H1 (cell line): ENCODE measurements around the gene ST13. TPM values are rescaled to one million over a fixed set of nuclear protein-coding genes. Genes with fewer than 3 reads are reported as not detected.

Experiments
- CTCF ChIA-PET: fragments of 300-600 bp; sonication (Branson Sonifier 250); formaldehyde crosslinking; loops from one replicate; lab custom pipeline; 2021; ENCODE audit not compliant: partially characterized antibody; lab: Charles Lee
- POLR2A ChIA-PET: fragments of 300-600 bp; sonication (Branson Sonifier 250); formaldehyde crosslinking; loops from one replicate; lab custom pipeline; 2021; ENCODE audit warnings: inconsistent platforms; ENCODE audit not compliant: partially characterized antibody; lab: Charles Lee
- DNase-seq, 2 experiments: peaks; one replicate each; pipeline versions ENCODE4 v3.0.0 to v3.0.0-alpha.2; 2010 to 2022; ENCODE audit warnings: low spot score in 2 of 2, low read depth in 1 of 2, mixed read lengths in 1 of 2
- FAIRE-seq: peaks from 2 replicates; lab custom pipeline; 2011; peaks lifted over from hg19 to GRCh38; lab: Jason Lieb, UNC
- H2AFZ ChIP-seq: 2 replicates; pipeline ENCODE4 v1.8.1; 2012; ENCODE audit warnings: low read length, inconsistent platforms
- H2AK5ac ChIP-seq: 2 replicates; pipeline ENCODE4 v1.6.1; 2013; ENCODE audit warnings: low read depth, low read length
- H2BK120ac ChIP-seq: replicated peaks from 2 replicates; pipeline ENCODE3; 2013; ENCODE audit warnings: low read depth, low read length, inconsistent platforms
- H2BK12ac ChIP-seq: 2 replicates; pipeline ENCODE4 v1.6.1; 2013; ENCODE audit warnings: low read depth, low read length
- H2BK15ac ChIP-seq: 2 replicates; pipeline ENCODE4 v1.6.1; 2013; ENCODE audit warnings: low read length
- H2BK20ac ChIP-seq: 2 replicates; pipeline ENCODE4 v1.6.1; 2013; ENCODE audit warnings: low read length
- H2BK5ac ChIP-seq: 2 replicates; pipeline ENCODE4 v1.6.1; 2013; ENCODE audit warnings: low read depth, low read length
- H3K14ac ChIP-seq: 2 replicates; pipeline ENCODE4 v1.6.1; 2013; ENCODE audit warnings: inconsistent platforms; ENCODE audit not compliant: insufficient read length
- H3K18ac ChIP-seq: 2 replicates; pipeline ENCODE4 v1.6.1; 2013; ENCODE audit warnings: low read length; ENCODE audit errors: extremely low read depth
- H3K23ac ChIP-seq: 2 replicates; pipeline ENCODE4 v1.6.1; 2013; ENCODE audit warnings: inconsistent platforms; ENCODE audit not compliant: insufficient read length
- H3K23me2 ChIP-seq: 2 replicates; pipeline ENCODE4 v1.6.1; 2013; ENCODE audit warnings: low read depth, low read length
- H3K27ac ChIP-seq: 2 replicates; pipeline ENCODE4 v1.6.1; 2011; ENCODE audit warnings: low read depth, low read length, inconsistent platforms
- H3K27me3 ChIP-seq, 4 experiments: replicated peaks in 1 of 4; 1 replicate in 1 of 4; 2 replicates in 3 of 4; pipeline versions ENCODE4 v1.6.1 to v1.8.1; 2011 to 2013; ENCODE audit warnings: low read length in 3 of 4, mild to moderate bottlenecking in 3 of 4, inconsistent platforms in 2 of 4, mixed read lengths in 2 of 4, moderate library complexity in 1 of 4; ENCODE audit not compliant: control insufficient read depth in 3 of 4, insufficient read depth in 3 of 4; ENCODE audit errors: extremely low read depth in 1 of 4
- H3K36me3 ChIP-seq, 4 experiments: 2 replicates each; pipeline versions ENCODE4 v1.6.1 to v1.8.1; 2011 to 2013; ENCODE audit warnings: mild to moderate bottlenecking in 4 of 4, low read length in 3 of 4, moderate library complexity in 2 of 4, control low read depth in 1 of 4, inconsistent platforms in 1 of 4; ENCODE audit not compliant: insufficient read depth in 4 of 4, control insufficient read depth in 2 of 4
- H3K4ac ChIP-seq: replicated peaks from 2 replicates; pipeline ENCODE3; 2013; ENCODE audit warnings: low read length, low read depth, mixed read lengths, inconsistent platforms; ENCODE audit not compliant: insufficient read length
- H3K4me1 ChIP-seq, 4 experiments: replicated peaks in 1 of 4; 1 replicate in 1 of 4; 2 replicates in 3 of 4; pipeline versions ENCODE4 v1.6.1 to v1.8.1; 2011 to 2013; ENCODE audit warnings: low read length in 3 of 4, inconsistent platforms in 2 of 4, mixed read lengths in 1 of 4; ENCODE audit not compliant: insufficient read depth in 4 of 4, control insufficient read depth in 3 of 4
- H3K4me2 ChIP-seq, 2 experiments: 2 replicates each; pipeline versions ENCODE4 v1.6.1 to v1.8.1; 2011 to 2013; ENCODE audit warnings: low read depth in 2 of 2, low read length in 2 of 2, control low read depth in 1 of 2, inconsistent platforms in 1 of 2, mild to moderate bottlenecking in 1 of 2; ENCODE audit not compliant: insufficient read depth in 1 of 2
- H3K4me3 ChIP-seq, 4 experiments: fragments of 200-600, 300-600 bp in 1 of 4; sonication (generic), shearing (Covaris generic), sonication (Bioruptor Twin) in 1 of 4; 2 replicates each; pipeline versions ENCODE4 v1.5.1 to v1.8.1; 2011 to 2016; ENCODE audit warnings: low read length in 4 of 4, low read depth in 3 of 4, control low read depth in 2 of 4, inconsistent platforms in 2 of 4, mild to moderate bottlenecking in 2 of 4, mixed read lengths in 1 of 4, moderate library complexity in 1 of 4; ENCODE audit not compliant: insufficient read depth in 2 of 4; ENCODE audit errors: extremely low read depth in 1 of 4
- H3K56ac ChIP-seq: replicated peaks from 2 replicates; pipeline ENCODE3; 2013; ENCODE audit warnings: low read depth, mild to moderate bottlenecking, mixed read lengths, low read length, inconsistent platforms; ENCODE audit not compliant: insufficient read length
- H3K79me1 ChIP-seq: 2 replicates; pipeline ENCODE4 v1.6.1; 2013; ENCODE audit warnings: low read depth, low read length, control low read depth
- H3K79me2 ChIP-seq, 2 experiments: 2 replicates each; pipeline versions ENCODE4 v1.6.1 to v1.8.1; 2012 to 2013; ENCODE audit warnings: low read length in 2 of 2, mild to moderate bottlenecking in 2 of 2, inconsistent platforms in 1 of 2; ENCODE audit not compliant: insufficient read depth in 2 of 2, control insufficient read depth in 1 of 2
- H3K9ac ChIP-seq, 4 experiments: replicated peaks in 1 of 4; 1 replicate in 1 of 4; 2 replicates in 3 of 4; pipeline versions ENCODE4 v1.6.1 to v1.8.1; 2011 to 2013; ENCODE audit warnings: low read depth in 3 of 4, low read length in 3 of 4, control low read depth in 2 of 4, mild to moderate bottlenecking in 2 of 4, moderate library complexity in 2 of 4, inconsistent platforms in 1 of 4; ENCODE audit errors: extremely low read depth in 1 of 4
- H3K9me3 ChIP-seq, 2 experiments: 2 replicates each; pipeline versions ENCODE4 v1.6.1 to v1.8.1; 2012 to 2013; ENCODE audit warnings: mild to moderate bottlenecking in 2 of 2, moderate library complexity in 2 of 2, control low read depth in 1 of 2, inconsistent platforms in 1 of 2, low read depth in 1 of 2, low read length in 1 of 2, mixed read lengths in 1 of 2; ENCODE audit not compliant: insufficient read depth in 2 of 2
- H4K20me1 ChIP-seq, 2 experiments: replicated peaks in 1 of 2; 2 replicates each; pipeline versions ENCODE3 to v1.8.1; 2011 to 2013; ENCODE audit warnings: inconsistent platforms in 2 of 2, low read length in 2 of 2, mild to moderate bottlenecking in 1 of 2; ENCODE audit not compliant: insufficient read depth in 2 of 2, control insufficient read depth in 1 of 2
- H4K5ac ChIP-seq: 2 replicates; pipeline ENCODE4 v1.6.1; 2013; ENCODE audit warnings: low read length, low read depth, mixed read lengths, inconsistent platforms; ENCODE audit not compliant: insufficient read length
- H4K8ac ChIP-seq: 2 replicates; pipeline ENCODE4 v1.8.0; 2013; ENCODE audit warnings: mild to moderate bottlenecking, moderate library complexity, low read length, inconsistent platforms; ENCODE audit not compliant: insufficient read depth; ENCODE audit errors: extremely low read depth
- H4K91ac ChIP-seq: replicated peaks from 2 replicates; pipeline ENCODE3; 2013; ENCODE audit warnings: low read length, mixed read lengths, inconsistent platforms; ENCODE audit not compliant: insufficient read length
- E2F6 ChIP-seq: IDR thresholded peaks from 2 replicates; pipeline ENCODE4 v1.6.1; 2012; ENCODE audit warnings: inconsistent platforms
- HDAC2 ChIP-seq, 2 experiments: fragments of 300-600 bp in 1 of 2; sonication (generic) in 1 of 2; IDR thresholded peaks; 2 replicates each; pipeline ENCODE4 v1.6.1; 2011 to 2012; ENCODE audit warnings: low read depth in 2 of 2, low read length in 2 of 2, mild to moderate bottlenecking in 2 of 2, moderate library complexity in 2 of 2, borderline replicate concordance in 1 of 2, inconsistent platforms in 1 of 2
- KDM5A ChIP-seq: fragments of 200-600 bp; IDR thresholded peaks from 2 replicates; pipeline ENCODE4 v1.7.1; 2012; ENCODE audit warnings: mild to moderate bottlenecking, low read length, inconsistent platforms, mixed read lengths
- MAX ChIP-seq: IDR thresholded peaks from 2 replicates; pipeline ENCODE4 v1.6.1; 2012; ENCODE audit warnings: inconsistent platforms
- POLR2AphosphoS5 ChIP-seq: IDR thresholded peaks from 2 replicates; pipeline ENCODE4 v1.6.1; 2011; ENCODE audit warnings: low read depth, low read length
- TEAD4 ChIP-seq: IDR thresholded peaks from 2 replicates; pipeline ENCODE4 v1.6.1; 2012; ENCODE audit warnings: low read depth, low read length, inconsistent platforms, mixed read lengths
- WGBS, 2 experiments: shearing (Covaris generic) in 1 of 2; methylation state at CpG; one replicate each; pipeline versions ENCODE4 v1.1.6 to v1.1.7; 2013 to 2015; ENCODE audit warnings: low lambda C conversion rate in 2 of 2, mixed read lengths in 2 of 2, inconsistent platforms in 1 of 2, low coverage in 1 of 2, missing lambda C conversion rate in 1 of 2; ENCODE audit not compliant: insufficient replicate concordance in 2 of 2, insufficient coverage in 1 of 2, insufficient read length in 1 of 2; ENCODE audit errors: extremely low coverage in 1 of 2, missing lambda C conversion rate in 1 of 2; 5-methylcytosine and 5-hydroxymethylcytosine counted together
- polyA plus RNA-seq, 7 experiments: library from polyadenylated mRNA; depleted of rRNA in 3 of 7; stranded (reverse) in 5 of 7; unstranded in 2 of 7; fragments of >200 nt in 5 of 7; fragments of 200-250 nt in 2 of 7; gene quantifications; 1 replicate in 5 of 7; 2 replicates in 1 of 7; 4 replicates in 1 of 7; pipeline versions ENCODE4 v1.2.1 to v1.2.3, GENCODE V29; 2011 to 2013; ENCODE audit warnings: missing spikeins in 2 of 7, mixed read lengths in 2 of 7
- total RNA-seq: library from RNA; stranded (reverse); fragmentation: NEBNext Ultra II Directional; extraction: Animal tissue kit (Norgen Biotek cat#: 25700); gene quantifications from 2 replicates; pipeline ENCODE4 v1.2.1, GENCODE V29; 2021

The ST13 gene
- total and polyA plus RNA-seq, 2 of the 8 experiments (the other 6 are each of a cell fraction or from before 2014, with no cell fraction given), result 52.0 to 305 TPM

GRCh38 chr22:40805239-40805638 is 51.2 kb downstream of the ST13 start:
- DNase-seq (no peak), FAIRE-seq (no peak)
- no peaks in the 10 kb centered on the region for H3K4me1 ChIP-seq
- H2BK5ac ChIP-seq, result no peak overlapping the region
- no peaks in the 10 kb centered on the region; a peak in 1 of 8 replicates for H3K36me3 ChIP-seq
- no peak overlapping the region for H3K27ac ChIP-seq
- H3K9me3 ChIP-seq, result no peaks in the 10 kb centered on the region
- no peak overlapping the region for H4K91ac ChIP-seq
- CTCF ChIA-PET, result interaction anchor here (0.6 to 1.3 kb wide), 3 partner anchors 37 to 355 kb away, joined by 3 to 6 read pairs (median 3); no protein-coding TSS in a partner anchor
- H4K8ac ChIP-seq, result no peak overlapping the region
- H2BK120ac ChIP-seq, result no peak overlapping the region
- no peak overlapping the region for H2BK12ac ChIP-seq
- no peak overlapping the region for H3K9ac ChIP-seq
- H2AFZ ChIP-seq, result no peak overlapping the region
- H3K4me3 ChIP-seq, result no peak overlapping the region
- H3K4me2 ChIP-seq, result no peak overlapping the region
- H2AK5ac ChIP-seq, result no peak overlapping the region
- H3K27me3 ChIP-seq, result no peaks in the 10 kb centered on the region
- H4K20me1 ChIP-seq, result peaks cover 0 to 3% of the 10 kb centered on the region in 2 experiments
- no peak overlapping the region for H2BK20ac ChIP-seq
- WGBS, 2 experiments, result 88% methylated on average over 4 of the region's 4 CpGs; no CpG with 5 or more reads in 1 of the 2 experiments
- H3K79me2 ChIP-seq, result peaks cover 0 to 36% of the 10 kb centered on the region in 2 experiments; a peak in 2 of 4 replicates
- TF ChIP-seq MAX (no peak), KDM5A (no peak), HDAC2 (IDR thresholded peaks at IDR 0.05; ENCODE audit: borderline replicate concordance in 1 of 2, low read depth in 2 of 2, low read length in 2 of 2) (no peak), E2F6 (no peak), TEAD4 (peak; percentile 62; the same call in 1 of the 2 replicates), POLR2AphosphoS5 (no peak)
- no peak overlapping the region for H3K18ac ChIP-seq
- no peak overlapping the region for H3K56ac ChIP-seq
- H3K23ac ChIP-seq, result no peak overlapping the region
- no peak overlapping the region for H3K14ac ChIP-seq
- no peaks in the 10 kb centered on the region; the same call in 1 of the 2 replicates for H3K79me1 ChIP-seq
- POLR2A ChIA-PET, result interaction anchor here (0.6 to 1.5 kb wide), 3 partner anchors 10 to 53 kb away, joined by 3 read pairs; no protein-coding TSS in a partner anchor
- no peak overlapping the region for H2BK15ac ChIP-seq
- H3K23me2 ChIP-seq, result no peaks in the 10 kb centered on the region
- no peak overlapping the region for H4K5ac ChIP-seq
- no peak overlapping the region for H3K4ac ChIP-seq
